Subcutaneous adipose tissue (tissue), 4 donors: Measurements from ENCODE around the gene CSMD2. TPM values are rescaled to one million over a fixed set of nuclear protein-coding genes. Genes with fewer than 3 reads are reported as not detected.

Experiments
- small RNA-seq: library from RNA; depleted of rRNA; stranded (forward); fragments of <200 nt; gene quantifications from one replicate; pipeline ENCODE3, GENCODE V24; 2016
- total RNA-seq, 4 donors: library from RNA; depleted of rRNA; stranded (reverse); fragments of >200 nt; gene quantifications; one replicate each; pipeline ENCODE4 v1.1.0, GENCODE V29; 2016
- TF ChIP-seq, protein P1 (sequence below): fragments of 450-650 bp; IDR thresholded peaks from one replicate; pipeline ENCODE4 v1.5.1; 2016; ENCODE audit warnings: low read depth, mild to moderate bottlenecking, control low read depth, antibody characterized with exemption, moderate library complexity

Gene CSMD2
- total RNA-seq, 4 donors from 2014 or later = 0.38 to 4.4 (median 1.00) TPM

DNA sequence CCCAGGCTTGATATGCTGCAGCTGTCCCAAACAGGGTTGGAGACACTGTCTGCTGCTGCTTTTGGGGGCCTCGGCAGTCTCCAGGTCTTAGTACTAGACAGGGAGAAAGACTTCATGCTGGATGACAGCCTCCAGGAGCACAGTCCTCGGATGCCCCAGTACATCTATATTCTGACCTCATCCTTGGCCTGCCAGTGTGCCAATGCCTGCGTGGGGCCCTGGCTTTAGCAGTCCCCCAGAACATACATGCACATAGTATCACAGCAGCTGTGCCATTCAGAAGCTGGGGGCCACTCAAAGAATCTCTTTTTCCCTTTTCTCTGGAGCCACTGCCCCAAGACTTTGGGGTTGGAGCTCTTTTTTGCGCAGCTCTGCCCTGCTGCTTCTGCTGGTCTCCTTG is 697.0 kb downstream of the CSMD2 start:
- TF ChIP-seq, protein P1, sequence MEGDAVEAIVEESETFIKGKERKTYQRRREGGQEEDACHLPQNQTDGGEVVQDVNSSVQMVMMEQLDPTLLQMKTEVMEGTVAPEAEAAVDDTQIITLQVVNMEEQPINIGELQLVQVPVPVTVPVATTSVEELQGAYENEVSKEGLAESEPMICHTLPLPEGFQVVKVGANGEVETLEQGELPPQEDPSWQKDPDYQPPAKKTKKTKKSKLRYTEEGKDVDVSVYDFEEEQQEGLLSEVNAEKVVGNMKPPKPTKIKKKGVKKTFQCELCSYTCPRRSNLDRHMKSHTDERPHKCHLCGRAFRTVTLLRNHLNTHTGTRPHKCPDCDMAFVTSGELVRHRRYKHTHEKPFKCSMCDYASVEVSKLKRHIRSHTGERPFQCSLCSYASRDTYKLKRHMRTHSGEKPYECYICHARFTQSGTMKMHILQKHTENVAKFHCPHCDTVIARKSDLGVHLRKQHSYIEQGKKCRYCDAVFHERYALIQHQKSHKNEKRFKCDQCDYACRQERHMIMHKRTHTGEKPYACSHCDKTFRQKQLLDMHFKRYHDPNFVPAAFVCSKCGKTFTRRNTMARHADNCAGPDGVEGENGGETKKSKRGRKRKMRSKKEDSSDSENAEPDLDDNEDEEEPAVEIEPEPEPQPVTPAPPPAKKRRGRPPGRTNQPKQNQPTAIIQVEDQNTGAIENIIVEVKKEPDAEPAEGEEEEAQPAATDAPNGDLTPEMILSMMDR = no peak

DNA sequence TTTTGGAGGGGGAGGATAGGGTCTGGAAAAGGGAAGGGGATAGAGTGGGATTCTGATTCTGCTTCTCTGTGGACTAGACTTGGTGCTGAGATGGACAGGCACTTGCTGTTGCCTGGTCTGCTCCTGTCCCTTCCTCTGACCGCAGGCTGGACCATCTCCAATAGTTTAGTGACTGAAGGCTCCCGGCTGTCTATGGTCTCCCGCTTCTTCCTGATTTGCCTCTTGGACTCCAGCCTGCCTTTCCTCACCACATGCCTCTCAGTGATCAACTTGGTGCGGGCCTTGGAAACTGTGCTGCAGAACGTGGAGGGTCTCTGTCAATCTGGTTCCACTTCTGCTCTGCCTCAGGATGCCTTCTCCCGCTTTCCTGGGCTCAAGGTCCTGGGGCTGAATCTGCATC is 698.9 kb downstream of the CSMD2 start:
- TF ChIP-seq, protein P1 = no peak

DNA sequence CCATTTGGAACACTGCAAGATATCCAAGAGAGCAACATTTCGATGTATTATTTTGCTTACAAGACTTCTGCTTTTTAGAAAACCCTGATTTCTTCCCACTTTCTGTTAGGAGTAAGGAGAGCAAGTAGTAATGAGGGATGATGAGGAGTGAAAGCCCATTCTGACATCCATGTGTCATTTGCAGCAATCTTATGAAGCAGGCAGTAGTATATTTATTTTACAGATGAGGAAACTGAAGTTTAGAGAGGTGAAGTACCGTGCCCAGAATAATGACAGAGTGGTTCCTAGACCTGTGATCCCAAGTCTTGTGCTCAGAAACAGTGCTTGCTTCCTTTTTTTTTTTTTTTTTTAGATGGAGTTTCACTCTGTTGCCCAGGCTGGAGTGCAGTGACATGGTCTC is 699.7 kb downstream of the CSMD2 start:
- TF ChIP-seq, protein P1 = no peak

DNA sequence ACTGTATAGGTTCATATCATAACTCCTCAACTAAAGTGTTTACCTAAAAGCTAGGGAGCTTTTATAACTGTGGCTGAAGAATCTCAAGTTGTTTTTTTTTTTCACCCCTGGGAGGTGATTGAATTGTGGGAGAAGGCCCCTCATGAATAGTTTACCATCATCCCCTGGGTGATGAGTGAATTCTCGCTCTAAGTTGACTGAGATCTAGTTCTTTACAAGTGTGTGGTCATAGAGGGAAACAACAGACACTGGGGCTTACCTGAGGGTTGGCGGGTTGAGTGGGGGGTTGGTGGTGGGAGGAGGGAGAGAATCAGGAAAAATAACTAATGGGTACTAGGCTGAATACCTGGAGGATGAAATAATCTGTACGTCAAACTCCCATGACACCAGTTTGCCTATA is 700.5 kb downstream of the CSMD2 start:
- TF ChIP-seq, protein P1 = no peak

Small RNA genes lying within 50 kb of the gene (small RNA-seq; reads per million reads assigned to genes)
- not detected for gene RNA5SP42

Other genes with a start within 250 kb of the CSMD2 start
- not detected for gene C1orf94, start 11.7 kb upstream of the CSMD2 start, total RNA-seq